Glutamatergic neuron (in vitro differentiated cells): Measurements from ENCODE around the gene XRCC3. TPM values are rescaled to one million over a fixed set of nuclear protein-coding genes. Genes with fewer than 3 reads are reported as not detected.

Source experiments
- DNase-seq: peaks from one replicate; pipeline ENCODE4 v3.0.0; 2022
- H3K27ac Mint-ChIP-seq: one replicate; pipeline ENCODE4 v1.8.0; 2020; ENCODE audit warnings: mild to moderate bottlenecking, mixed read lengths, inconsistent platforms; ENCODE audit not compliant: unreplicated experiment
- H3K27me3 Mint-ChIP-seq: one replicate; pipeline ENCODE4 v1.8.0; 2020; ENCODE audit warnings: mild to moderate bottlenecking, moderate library complexity, mixed read lengths, inconsistent platforms; ENCODE audit not compliant: unreplicated experiment
- H3K36me3 Mint-ChIP-seq: one replicate; pipeline ENCODE4 v1.8.0; 2020; ENCODE audit warnings: mild to moderate bottlenecking, mixed read lengths, inconsistent platforms; ENCODE audit not compliant: unreplicated experiment
- H3K4me1 Mint-ChIP-seq: one replicate; pipeline ENCODE4 v1.8.0; 2020; ENCODE audit warnings: mild to moderate bottlenecking, low read depth, mixed read lengths, inconsistent platforms; ENCODE audit not compliant: unreplicated experiment
- H3K4me3 Mint-ChIP-seq: one replicate; pipeline ENCODE4 v1.8.0; 2020; ENCODE audit warnings: mild to moderate bottlenecking, mixed read lengths, inconsistent platforms; ENCODE audit not compliant: unreplicated experiment
- H3K9me3 Mint-ChIP-seq: one replicate; pipeline ENCODE4 v1.8.0; 2020; ENCODE audit warnings: mild to moderate bottlenecking, moderate library complexity, mixed read lengths, inconsistent platforms; ENCODE audit not compliant: unreplicated experiment
- CTCF ChIP-seq: fragments of 200-600 bp; sonication (generic); IDR thresholded peaks from one replicate; pipeline ENCODE4 v1.5.0; 2021; ENCODE audit not compliant: partially characterized antibody, unreplicated experiment
- total RNA-seq: library from RNA; stranded (reverse); fragmentation: NEBNext Ultra II Directional; extraction: Animal tissue kit (Norgen Biotek cat#: 25700); gene quantifications from one replicate; pipeline ENCODE4 v1.2.1, GENCODE V29; 2021; ENCODE audit not compliant: unreplicated experiment

The XRCC3 gene
- total RNA-seq, 1 donor from 2014 or later, result 4.5 TPM

- no peak for DNase-seq
- peaks cover 19% of the 10 kb centered on the region for H3K4me1 Mint-ChIP-seq
- H3K4me3 Mint-ChIP-seq, result no peak overlapping the region
- peaks cover 14% of the 10 kb centered on the region for H3K27me3 Mint-ChIP-seq
- H3K36me3 Mint-ChIP-seq, result no peaks in the 10 kb centered on the region
- peaks cover 4% of the 10 kb centered on the region for H3K9me3 Mint-ChIP-seq
- no peak for TF ChIP-seq CTCF
- H3K27ac Mint-ChIP-seq, result peak overlapping the region; percentile 17
Observed at GRCh38 chr14:103736546-103737431, 21.5 kb upstream of the XRCC3 start.

- peaks cover 19% of the 10 kb centered on the region for H3K4me1 Mint-ChIP-seq
- H3K4me3 Mint-ChIP-seq, result no peak overlapping the region
- H3K36me3 Mint-ChIP-seq, result no peaks in the 10 kb centered on the region
- TF ChIP-seq CTCF, result no peak
- DNase-seq, result no peak
- peak overlapping the region; percentile 74 for H3K27ac Mint-ChIP-seq
- H3K9me3 Mint-ChIP-seq, result peaks cover 6% of the 10 kb centered on the region
- peaks cover 14% of the 10 kb centered on the region for H3K27me3 Mint-ChIP-seq
Observed at GRCh38 chr14:103735815-103736545, 20.7 kb upstream of the XRCC3 start.

GRCh38 chr14:103735439-103735814 is 20.2 kb upstream of the XRCC3 start:
- Mint-ChIP-seq H3K9me3 (peaks cover 6% of the 10 kb centered on the region), H3K4me1 (peaks cover 19% of the 10 kb centered on the region), H3K27ac (no peak overlapping the region), H3K4me3 (no peak overlapping the region), H3K27me3 (peaks cover 14% of the 10 kb centered on the region), H3K36me3 (no peaks in the 10 kb centered on the region)
- TF ChIP-seq CTCF, result no peak
- no peak for DNase-seq

GRCh38 chr14:103735022-103735421 is 19.8 kb upstream of the XRCC3 start:
- Mint-ChIP-seq H3K36me3 (no peaks in the 10 kb centered on the region), H3K27me3 (peaks cover 14% of the 10 kb centered on the region), H3K9me3 (peaks cover 6% of the 10 kb centered on the region), H3K27ac (no peak overlapping the region), H3K4me3 (no peak overlapping the region), H3K4me1 (peaks cover 19% of the 10 kb centered on the region)
- no peak for TF ChIP-seq CTCF
- DNase-seq, result no peak
